HG03432 (cell line): ENCODE data around the gene PAPOLG.

Experiments
- ATAC-seq: cut with Tn5 transposase; IDR thresholded peaks from one replicate; pipeline ENCODE4 v1.9.1; 2021; ENCODE audit warnings: mild to moderate bottlenecking, moderate library complexity; ENCODE audit not compliant: unreplicated experiment

The PAPOLG gene

GRCh38 chr2:60756097-60757087, at the start of gene PAPOLG:
Gene PAPOLG, plus strand, starts transcription at chr2:60756268. Its CDS starts 211 bp downstream, at chr2:60756479.
- ATAC-seq: peak; percentile 99

DNA sequence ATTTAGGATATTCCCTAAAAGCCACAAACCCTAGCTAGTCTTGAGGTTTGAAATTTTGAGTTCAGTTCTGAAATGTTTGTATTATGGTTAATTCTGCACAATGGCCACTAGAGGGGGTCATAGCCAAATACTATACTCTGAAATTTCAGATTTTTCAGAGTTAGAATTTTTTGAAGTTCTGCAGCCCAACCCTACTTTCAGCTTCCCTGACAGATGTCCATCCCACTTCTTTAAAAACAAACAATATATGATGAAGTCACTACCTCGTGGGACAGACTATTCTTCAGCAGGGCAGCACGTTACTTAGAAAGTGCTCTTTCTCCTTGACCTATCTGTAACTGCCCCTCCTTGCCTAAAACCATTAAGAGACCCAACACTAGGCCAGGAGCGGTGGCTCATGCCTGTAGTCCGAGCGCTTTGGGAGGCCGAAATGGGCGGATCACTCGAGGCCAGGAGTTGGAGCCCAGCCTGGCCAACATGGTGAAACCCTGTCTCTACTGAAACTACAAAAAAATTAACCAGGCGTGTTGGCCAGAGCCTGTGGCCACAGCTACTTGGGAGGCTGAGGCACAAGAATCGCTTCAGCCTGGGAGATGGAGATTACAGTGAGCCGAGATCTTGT, 48.2 kb upstream of the PAPOLG start:
- peak; percentile 60 for ATAC-seq

GRCh38 chr2:60708630-60709320, 47.3 kb upstream of the PAPOLG start:
- ATAC-seq: no peak

- no peak for ATAC-seq
Observed at GRCh38 chr2:60710707-60711106, 45.4 kb upstream of the PAPOLG start.

- ATAC-seq: no peak
Observed at GRCh38 chr2:60715561-60715960, 40.5 kb upstream of the PAPOLG start.

DNA sequence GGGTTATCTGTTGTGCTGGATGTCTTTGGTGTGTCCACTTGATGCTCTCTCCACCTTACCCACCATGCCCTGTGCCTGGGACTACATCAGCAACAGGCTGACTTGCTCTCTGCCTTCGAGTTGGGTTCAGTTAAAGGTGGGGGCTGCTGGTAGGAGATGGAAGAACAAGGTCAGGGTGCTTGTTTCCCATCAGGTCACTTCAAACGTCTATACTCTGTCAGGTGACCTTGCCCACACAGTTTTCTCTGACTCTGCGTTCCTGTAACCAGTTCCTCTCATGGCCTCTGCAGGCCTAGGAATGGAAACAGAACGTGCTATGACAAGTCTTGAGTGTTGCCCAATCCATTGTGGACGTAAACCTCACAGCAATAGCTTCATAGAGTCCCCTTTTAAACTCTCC, 38.4 kb upstream of the PAPOLG start:
- no peak for ATAC-seq

DNA sequence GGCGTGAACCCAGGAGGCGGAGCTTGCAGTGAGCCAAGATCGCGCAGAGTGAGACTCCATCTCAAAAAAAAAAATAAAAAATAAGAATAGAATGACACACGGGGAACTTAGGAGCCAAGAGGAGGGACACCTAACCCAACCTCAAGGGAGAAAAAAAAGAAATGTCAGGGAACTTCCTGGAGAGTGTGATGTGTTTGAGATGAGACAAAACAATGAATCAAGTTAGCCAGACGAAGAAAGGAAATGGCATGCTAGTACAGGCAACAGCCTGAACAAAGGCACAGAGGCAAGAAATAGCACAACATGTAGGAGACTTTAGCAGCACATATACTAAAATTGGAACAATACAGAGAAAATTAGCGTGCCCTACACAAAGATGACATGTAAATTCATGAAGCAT, 36.7 kb upstream of the PAPOLG start:
- no peak for ATAC-seq

- ATAC-seq: no peak
Observed at GRCh38 chr2:60725466-60725865, 30.6 kb upstream of the PAPOLG start.

DNA sequence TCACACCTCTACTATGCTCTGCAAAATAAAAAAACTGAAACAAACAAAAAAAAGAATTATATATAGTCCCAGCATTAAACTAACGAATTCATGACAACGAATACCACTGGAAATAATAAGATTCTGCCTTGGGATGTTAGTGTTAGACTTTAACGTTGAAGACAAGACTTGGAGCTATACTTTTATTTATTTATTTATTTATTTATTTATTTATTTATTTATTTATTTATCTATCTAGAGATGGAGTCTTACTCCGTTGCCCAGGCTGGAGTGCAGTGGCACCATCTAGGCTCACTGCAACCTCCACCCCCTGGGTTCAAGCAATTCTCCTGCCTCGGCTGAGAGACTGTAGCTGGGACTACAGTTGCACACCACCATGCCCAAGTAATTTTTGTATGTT, 27.2 kb upstream of the PAPOLG start:
- ATAC-seq: no peak

DNA sequence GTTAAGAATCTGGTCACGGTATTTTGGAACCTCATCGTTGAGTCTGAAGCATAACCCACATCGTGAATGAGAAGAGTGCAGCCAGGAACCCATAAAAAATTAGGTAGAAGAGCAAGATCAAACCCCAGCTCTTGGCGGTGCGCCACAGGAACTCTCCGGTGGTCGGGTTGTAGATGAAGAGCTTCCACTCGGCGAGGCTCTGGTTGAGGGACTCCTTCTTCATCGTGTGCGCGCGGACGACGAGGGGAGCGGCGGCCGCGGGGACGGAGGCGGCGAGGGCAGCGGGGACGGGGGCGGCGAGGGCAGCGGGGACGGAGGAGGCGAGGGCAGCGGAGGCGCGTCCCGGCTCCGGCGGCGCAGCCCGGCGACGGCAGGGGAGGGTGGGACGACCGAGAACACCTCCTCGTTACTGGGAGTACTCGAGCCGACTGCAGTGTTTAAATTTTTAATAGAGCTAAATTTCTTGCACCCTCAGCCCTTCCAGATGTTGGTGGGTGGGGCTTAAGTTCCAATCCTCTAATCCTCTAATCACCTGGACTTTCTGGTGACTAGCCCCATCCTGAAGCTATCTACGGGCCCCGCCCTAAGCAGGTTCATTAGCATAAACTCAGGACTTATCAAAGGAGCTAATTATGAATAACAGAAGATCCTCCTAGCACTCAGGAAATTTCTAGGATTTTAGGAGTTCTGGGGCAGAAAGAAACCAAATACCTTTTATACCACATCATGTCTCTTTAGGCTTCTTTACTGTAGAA, 20.4 kb upstream of the PAPOLG start:
- no peak for ATAC-seq

DNA sequence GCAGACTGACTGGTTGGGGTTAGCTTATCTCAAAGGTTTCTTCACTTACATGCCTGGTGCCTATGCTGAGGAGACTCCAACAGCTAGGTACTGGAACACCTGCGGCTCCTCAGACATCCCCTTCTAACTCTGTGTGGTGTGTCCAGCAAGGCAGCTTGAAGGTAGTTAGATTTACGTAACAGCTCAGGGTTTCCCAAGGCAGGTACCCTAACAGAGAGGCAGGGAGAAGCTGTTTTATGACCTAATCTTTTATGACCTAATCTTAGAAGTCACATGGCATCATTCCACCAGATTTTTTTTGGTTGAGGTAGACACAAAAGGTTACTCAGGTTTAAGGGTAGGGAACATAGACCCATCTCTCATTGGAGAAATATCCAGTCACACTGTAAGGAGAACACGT, 17.4 kb upstream of the PAPOLG start:
- no peak for ATAC-seq

DNA sequence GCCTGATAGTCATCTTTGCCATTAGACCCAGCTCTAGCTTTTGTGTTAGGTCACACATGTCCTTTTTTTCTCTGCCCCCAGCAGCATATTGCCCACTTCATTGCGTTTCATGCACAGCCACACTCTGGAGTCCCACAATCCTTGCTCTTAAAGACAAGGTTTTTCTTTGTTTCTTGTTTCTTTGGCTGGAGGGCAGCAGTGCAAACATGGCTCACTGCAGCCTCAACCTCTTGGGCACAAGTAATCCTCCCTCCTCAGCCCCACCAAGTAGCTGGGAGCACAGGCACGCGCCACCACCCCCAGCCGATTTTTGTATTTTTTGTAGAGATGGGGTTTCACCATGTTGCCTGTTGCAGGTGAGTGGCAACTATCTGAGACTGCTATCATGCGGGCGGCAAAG, 16.9 kb upstream of the PAPOLG start:
- no peak for ATAC-seq

DNA sequence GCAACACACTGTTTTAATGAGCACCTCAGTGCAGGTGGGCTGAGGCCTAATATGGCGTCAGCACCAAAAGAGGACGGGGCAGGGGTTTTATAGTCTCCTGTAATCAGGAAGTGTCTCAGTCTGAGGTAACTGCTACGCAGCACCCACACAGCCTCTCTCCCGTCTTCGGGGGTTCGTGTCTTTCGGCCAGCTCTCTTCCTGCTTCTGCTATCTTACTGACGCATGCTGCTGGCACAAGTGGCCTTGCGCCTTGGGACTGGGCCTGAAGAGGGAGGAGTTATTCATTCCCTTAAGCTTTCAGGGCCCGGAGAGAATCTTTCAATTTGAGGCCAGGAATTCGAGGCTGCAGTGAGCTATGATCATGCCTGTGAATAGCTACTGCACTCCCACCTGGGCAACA, 14.5 kb upstream of the PAPOLG start:
- ATAC-seq: no peak

DNA sequence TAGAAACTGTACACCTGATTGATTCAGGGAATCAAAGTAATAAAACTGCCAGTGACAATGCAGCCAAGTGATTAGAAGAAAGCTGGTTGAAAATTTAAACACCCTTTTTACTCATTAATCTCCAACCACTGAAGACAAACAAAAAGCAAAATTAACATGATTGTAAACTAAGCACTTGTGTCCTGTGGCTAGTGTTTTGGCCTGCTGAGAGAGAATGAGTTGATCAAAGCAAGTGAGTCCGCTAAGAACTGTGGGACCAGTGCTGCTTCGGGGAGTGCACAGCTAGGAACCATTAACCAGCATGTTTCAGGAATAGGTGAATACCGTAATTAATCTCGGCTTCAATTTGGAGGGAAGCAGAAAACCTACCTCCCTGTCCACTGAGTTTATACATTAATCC, 13.6 kb upstream of the PAPOLG start:
- ATAC-seq: no peak

GRCh38 chr2:60745330-60745729, 10.7 kb upstream of the PAPOLG start:
- ATAC-seq: no peak

DNA sequence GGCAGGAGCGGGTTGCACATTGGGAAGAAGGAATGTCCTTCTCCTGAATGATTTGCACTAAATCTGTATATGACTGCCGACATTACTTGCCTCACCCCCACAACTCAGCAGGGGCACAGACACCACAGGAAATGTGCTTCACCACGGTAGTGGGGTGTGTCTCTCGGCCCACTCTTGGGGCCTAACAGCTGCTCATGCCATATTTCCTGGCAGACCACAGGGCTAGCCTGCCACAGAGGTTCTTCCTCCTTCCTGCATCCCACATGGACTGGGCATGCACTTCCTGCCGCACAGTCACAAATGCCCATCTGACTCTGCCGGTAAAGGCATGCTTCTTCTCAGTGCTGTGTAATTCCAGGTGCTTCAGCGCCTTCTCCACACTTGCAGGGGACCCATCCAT, 10.3 kb upstream of the PAPOLG start:
- ATAC-seq: no peak

- no peak for ATAC-seq
Observed at GRCh38 chr2:60746318-60746717, 9.8 kb upstream of the PAPOLG start.

DNA sequence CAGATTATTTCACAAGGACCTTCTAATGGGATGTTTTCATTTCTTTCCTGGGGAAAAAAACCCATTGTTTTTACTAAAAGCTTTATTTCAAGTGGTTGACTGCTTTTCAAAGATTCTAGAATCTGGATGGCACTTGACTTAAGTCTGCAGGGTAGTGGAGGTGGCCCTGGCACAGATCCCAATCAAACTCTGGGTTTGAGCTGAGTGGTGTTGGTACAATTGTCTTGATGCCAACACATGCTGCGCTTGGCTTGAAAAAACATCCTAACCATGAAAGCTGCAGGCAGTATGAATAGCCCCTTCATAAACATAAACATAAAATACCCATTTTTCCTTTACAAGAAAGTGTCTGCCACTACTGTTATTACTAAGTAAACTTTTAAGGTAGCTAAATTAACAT, 3.6 kb downstream of the PAPOLG start:
- no peak for ATAC-seq

- ATAC-seq: no peak
Observed at GRCh38 chr2:60764736-60765534, 8.9 kb downstream of the PAPOLG start.

DNA sequence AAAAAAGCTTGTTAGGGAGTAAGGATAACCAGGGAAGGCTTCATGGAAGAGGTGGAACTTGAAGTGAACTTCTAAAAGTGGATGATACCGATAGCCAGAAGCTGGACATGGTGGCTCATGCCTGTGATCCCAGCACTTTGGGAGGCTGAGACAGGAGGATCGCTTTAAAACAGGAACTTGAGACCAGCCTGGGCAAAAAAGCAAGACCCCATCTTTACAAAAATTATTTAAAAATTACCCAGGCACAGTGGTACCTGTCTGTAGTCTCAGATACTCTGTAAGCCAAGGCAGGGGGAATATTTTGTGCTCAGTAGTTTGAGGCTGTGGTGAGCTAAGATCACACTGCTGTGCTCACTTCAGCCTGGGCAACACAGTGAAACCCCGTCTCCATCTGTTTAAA, 10.2 kb downstream of the PAPOLG start:
- ATAC-seq: no peak
